ENCODE measurements around the gene TMEM37. TPM values are rescaled to one million over a fixed set of nuclear protein-coding genes. Genes with fewer than 3 reads are reported as not detected.

Gene TMEM37
- total RNA-seq, 1 experiment from 2014 or later, result 9.6 TPM

- H3K4me3 Mint-ChIP-seq, result no peak overlapping the region
- H3K27me3 Mint-ChIP-seq (ENCODE audit: low read depth), result peaks cover 27% of the 10 kb centered on the region
- ChIA-PET CTCF (interaction anchor here (0.7 kb wide), 1 partner anchor 52 kb away, joined by 3 read pairs; no protein-coding TSS in a partner anchor), POLR2A (interaction anchor here (0.6 kb wide), 1 partner anchor 24 kb away, joined by 3 read pairs; no protein-coding TSS in a partner anchor)
- ATAC-seq, result no peak
- DNase-seq (ENCODE audit: low spot score), result no peak
- peaks cover 31% of the 10 kb centered on the region for H3K9me3 Mint-ChIP-seq
- no peak overlapping the region for H3K27ac Mint-ChIP-seq
- H3K4me1 Mint-ChIP-seq, result peaks cover 35% of the 10 kb centered on the region
- H3K36me3 Mint-ChIP-seq, result peaks cover 21% of the 10 kb centered on the region
- no peak for TF ChIP-seq ZBTB43 (CRISPR knock-in tag; IDR thresholded peaks at IDR 0.05)
- no peak for TF ChIP-seq ZNF396 (CRISPR knock-in tag; IDR thresholded peaks at IDR 0.05; ENCODE audit: borderline replicate concordance)
- no peak for TF ChIP-seq IRF1 (CRISPR knock-in tag; IDR thresholded peaks at IDR 0.05)
- TF ChIP-seq ZMAT4 (CRISPR knock-in tag; IDR thresholded peaks at IDR 0.05), result no peak
- no peak for TF ChIP-seq ATF6 (CRISPR knock-in tag; IDR thresholded peaks at IDR 0.05)
- TF ChIP-seq E2F4 (CRISPR knock-in tag; IDR thresholded peaks at IDR 0.05; ENCODE audit: borderline replicate concordance, low read depth), result no peak
- TF ChIP-seq AR (CRISPR knock-in tag; IDR thresholded peaks at IDR 0.05), result no peak
- no peak for TF ChIP-seq USF1 (CRISPR knock-in tag; IDR thresholded peaks at IDR 0.05)
- no peak for TF ChIP-seq HMGA2 (CRISPR knock-in tag; IDR thresholded peaks at IDR 0.05)
- no peak for TF ChIP-seq ZNF532 (CRISPR knock-in tag; IDR thresholded peaks at IDR 0.05; ENCODE audit: borderline replicate concordance)
- no peak for TF ChIP-seq ZSCAN18 (CRISPR knock-in tag; IDR thresholded peaks at IDR 0.05)
- TF ChIP-seq PRDM15 (CRISPR knock-in tag; IDR thresholded peaks at IDR 0.05), result no peak
- no peak for TF ChIP-seq TP53 (CRISPR knock-in tag; IDR thresholded peaks at IDR 0.05)
- TF ChIP-seq FOXK1 (CRISPR knock-in tag; IDR thresholded peaks at IDR 0.05), result no peak
- TF ChIP-seq ZNF425 (CRISPR knock-in tag; conservative IDR thresholded peaks at IDR 0.05), result no peak
Measured at GRCh38 chr2:119423811-119424210, 7.8 kb upstream of the TMEM37 start.

Measured in WTC11 (cell line).